Measurements from ENCODE around the gene SLC9A1. TPM values are rescaled to one million over a fixed set of nuclear protein-coding genes. Genes with fewer than 3 reads are reported as not detected.
"Not testable (repeated sequence)": the region's sequence is repeated elsewhere in the genome, so short reads cannot be mapped to it uniquely, and the experiment has no call there.

The SLC9A1 gene
- total RNA-seq: 37.7 and 57.1 TPM in 2 replicates

GRCh38 chr1:27154991-27155781 lies at the start of gene SLC9A1:
TSS of gene SLC9A1 (minus strand) at chr1:27155125. CDS start at chr1:27154334, 791 bp downstream.
- peak; percentile 87 for TF ChIP-seq CTCF (IDR thresholded peaks at IDR 0.05; ENCODE audit: insufficient read depth, low read length, poor library complexity, severe bottlenecking)
- Histone ChIP-seq H3K4me3 (ENCODE audit: low read depth, low read length) (peak within 1 kb of the TSS; percentile 64), H3K36me3 (ENCODE audit: control insufficient read depth, insufficient read depth, low read length) (no peaks in the 10 kb centered on the region), H3K27me3 (ENCODE audit: control insufficient read depth, insufficient read depth, low read length) (no peaks in the 10 kb centered on the region)
- peak; percentile 68 for DNase-seq (ENCODE audit: low read depth)

GRCh38 chr1:27203946-27204345 lies 49.0 kb upstream of the SLC9A1 start:
- H3K4me3 ChIP-seq (ENCODE audit: low read depth, low read length): no peak overlapping the region
- TF ChIP-seq CTCF (IDR thresholded peaks at IDR 0.05; ENCODE audit: insufficient read depth, low read length, poor library complexity, severe bottlenecking): no peak
- H3K36me3 ChIP-seq (ENCODE audit: control insufficient read depth, insufficient read depth, low read length): no peaks in the 10 kb centered on the region
- no peak for DNase-seq (ENCODE audit: low read depth)
- no peaks in the 10 kb centered on the region for H3K27me3 ChIP-seq (ENCODE audit: control insufficient read depth, insufficient read depth, low read length)

GRCh38 chr1:27201295-27201694 lies 46.4 kb upstream of the SLC9A1 start:
- H3K4me3 ChIP-seq (ENCODE audit: low read depth, low read length): no peak overlapping the region
- H3K36me3 ChIP-seq (ENCODE audit: control insufficient read depth, insufficient read depth, low read length): no peaks in the 10 kb centered on the region
- H3K27me3 ChIP-seq (ENCODE audit: control insufficient read depth, insufficient read depth, low read length): no peaks in the 10 kb centered on the region
- TF ChIP-seq CTCF (IDR thresholded peaks at IDR 0.05; ENCODE audit: insufficient read depth, low read length, poor library complexity, severe bottlenecking): no peak
- no peak for DNase-seq (ENCODE audit: low read depth)

- Histone ChIP-seq H3K27me3 (ENCODE audit: control insufficient read depth, insufficient read depth, low read length) (no peaks in the 10 kb centered on the region), H3K36me3 (ENCODE audit: control insufficient read depth, insufficient read depth, low read length) (no peaks in the 10 kb centered on the region), H3K4me3 (ENCODE audit: low read depth, low read length) (no peak overlapping the region)
- DNase-seq (ENCODE audit: low read depth): no peak
- no peak for TF ChIP-seq CTCF (IDR thresholded peaks at IDR 0.05; ENCODE audit: insufficient read depth, low read length, poor library complexity, severe bottlenecking)
These were observed 38.3 kb upstream of the SLC9A1 start for GRCh38 chr1:27193194-27193593.

GRCh38 chr1:27192039-27192529 lies 37.2 kb upstream of the SLC9A1 start:
- TF ChIP-seq CTCF (IDR thresholded peaks at IDR 0.05; ENCODE audit: insufficient read depth, low read length, poor library complexity, severe bottlenecking): no peak

GRCh38 chr1:27184665-27185064 lies 29.7 kb upstream of the SLC9A1 start:
- not testable (repeated sequence) for DNase-seq (ENCODE audit: low read depth); H3K27me3 ChIP-seq (ENCODE audit: control insufficient read depth, insufficient read depth, low read length); H3K4me3 ChIP-seq (ENCODE audit: low read depth, low read length); H3K36me3 ChIP-seq (ENCODE audit: control insufficient read depth, insufficient read depth, low read length)

More at GRCh38 chr1:27192039-27192529, 37.2 kb upstream of the SLC9A1 start:
- Histone ChIP-seq H3K36me3 (ENCODE audit: control insufficient read depth, insufficient read depth, low read length) (no peaks in the 10 kb centered on the region), H3K27me3 (ENCODE audit: control insufficient read depth, insufficient read depth, low read length) (no peaks in the 10 kb centered on the region), H3K4me3 (ENCODE audit: low read depth, low read length) (no peak overlapping the region)
- no peak for DNase-seq (ENCODE audit: low read depth)
